NOMO-1 treated with dmso at 0.1 percent for 144 hours (cell line): ENCODE results near the gene NBPF1.
"Not testable (repeated sequence)": the region's sequence is repeated elsewhere in the genome, so short reads cannot be mapped to it uniquely, and the experiment has no call there.

Source experiments
- DNase-seq: peaks from one replicate; lab custom pipeline; 2025; ENCODE audit not compliant: unreplicated experiment; lab: John Stamatoyannopoulos, UW

Gene NBPF1

GRCh38 chr1:16607853-16608815 is 5.2 kb downstream of the NBPF1 start:
- DNase-seq: not testable (repeated sequence)

GRCh38 chr1:16607433-16607851 is 5.9 kb downstream of the NBPF1 start:
- no peak for DNase-seq

- not testable (repeated sequence) for DNase-seq
Measured at GRCh38 chr1:16606666-16607432, 6.5 kb downstream of the NBPF1 start.

GRCh38 chr1:16605532-16606505 is 7.5 kb downstream of the NBPF1 start:
- no peak for DNase-seq

- DNase-seq: no peak
Measured at GRCh38 chr1:16605213-16605525, 8.2 kb downstream of the NBPF1 start.

GRCh38 chr1:16604514-16605212 is 8.7 kb downstream of the NBPF1 start:
- not testable (repeated sequence) for DNase-seq

- DNase-seq: not testable (repeated sequence)
Measured at GRCh38 chr1:16603623-16604022, 9.7 kb downstream of the NBPF1 start.

- DNase-seq: not testable (repeated sequence)
Measured at GRCh38 chr1:16602336-16603011, 10.9 kb downstream of the NBPF1 start.

- not testable (repeated sequence) for DNase-seq
Measured at GRCh38 chr1:16600855-16601786, 12.2 kb downstream of the NBPF1 start.

- not testable (repeated sequence) for DNase-seq
Measured at GRCh38 chr1:16599326-16599725, 14.0 kb downstream of the NBPF1 start.

GRCh38 chr1:16595216-16595615 is 18.1 kb downstream of the NBPF1 start:
- not testable (repeated sequence) for DNase-seq

- not testable (repeated sequence) for DNase-seq
Measured at GRCh38 chr1:16591845-16592244, 21.5 kb downstream of the NBPF1 start.

GRCh38 chr1:16588081-16588480 is 25.3 kb downstream of the NBPF1 start:
- DNase-seq: not testable (repeated sequence)

- not testable (repeated sequence) for DNase-seq
Measured at GRCh38 chr1:16587639-16588038, 25.7 kb downstream of the NBPF1 start.

- DNase-seq: not testable (repeated sequence)
Measured at GRCh38 chr1:16565324-16565723, 48.0 kb downstream of the NBPF1 start.

- not testable (repeated sequence) for DNase-seq
Measured at GRCh38 chr1:16561035-16561434, 52.3 kb downstream of the NBPF1 start.

- DNase-seq: not testable (repeated sequence)
Measured at GRCh38 chr1:16560498-16560897, 52.9 kb downstream of the NBPF1 start.

GRCh38 chr1:16559688-16560087 is 53.7 kb downstream of the NBPF1 start:
- not testable (repeated sequence) for DNase-seq
